NCI-H187 treated with DMSO at 0.1 percent for 48 hours (cell line): Measurements from ENCODE around the gene PTPRQ.
"Not testable (repeated sequence)": the region's sequence is repeated elsewhere in the genome, so short reads cannot be mapped to it uniquely, and the experiment has no call there.

Experiments used
- DNase-seq: peaks from one replicate; lab custom pipeline; 2025; lab: John Stamatoyannopoulos, UW

PTPRQ gene

GRCh38 chr12:80648881-80649280 lies 204.8 kb downstream of the PTPRQ start:
- DNase-seq = no peak

GRCh38 chr12:80655751-80656150 lies 211.7 kb downstream of the PTPRQ start:
- no peak for DNase-seq

- DNase-seq = no peak
Measured at GRCh38 chr12:80659512-80660063, 215.6 kb downstream of the PTPRQ start.

- no peak for DNase-seq
Measured at GRCh38 chr12:80662586-80662985, 218.6 kb downstream of the PTPRQ start.

GRCh38 chr12:80670214-80670613 lies 226.2 kb downstream of the PTPRQ start:
- no peak for DNase-seq

- DNase-seq = not testable (repeated sequence)
Measured at GRCh38 chr12:80676042-80676636, 232.1 kb downstream of the PTPRQ start.

GRCh38 chr12:80676856-80677255 lies 232.8 kb downstream of the PTPRQ start:
- no peak for DNase-seq

- DNase-seq = no peak
Measured at GRCh38 chr12:80677994-80678393, 234.0 kb downstream of the PTPRQ start.

GRCh38 chr12:80679346-80680131 lies 235.5 kb downstream of the PTPRQ start:
- DNase-seq = no peak

- no peak for DNase-seq
Measured at GRCh38 chr12:80681287-80681686, 237.3 kb downstream of the PTPRQ start.

- DNase-seq = no peak
Measured at GRCh38 chr12:80681786-80682185, 237.8 kb downstream of the PTPRQ start.

- no peak for DNase-seq
Measured at GRCh38 chr12:80684077-80684495, 240.1 kb downstream of the PTPRQ start.

- DNase-seq = no peak
Measured at GRCh38 chr12:80690090-80690489, 246.1 kb downstream of the PTPRQ start.

GRCh38 chr12:80690513-80690912 lies 246.5 kb downstream of the PTPRQ start:
- DNase-seq = no peak

GRCh38 chr12:80692114-80692513 lies 248.1 kb downstream of the PTPRQ start:
- DNase-seq = no peak

- DNase-seq = no peak
Measured at GRCh38 chr12:80697270-80697887, 253.3 kb downstream of the PTPRQ start.

- no peak for DNase-seq
Measured at GRCh38 chr12:80698256-80698655, 254.2 kb downstream of the PTPRQ start.

- no peak for DNase-seq
Measured at GRCh38 chr12:80698847-80699542, 255.0 kb downstream of the PTPRQ start.

GRCh38 chr12:80700327-80700726 lies 256.3 kb downstream of the PTPRQ start:
- no peak for DNase-seq

- DNase-seq = no peak
Measured at GRCh38 chr12:80701388-80701787, 257.4 kb downstream of the PTPRQ start.

- no peak for DNase-seq
Measured at GRCh38 chr12:80702889-80703805, 259.1 kb downstream of the PTPRQ start.
